ENCODE data around the gene PTPN13. TPM values are rescaled to one million over a fixed set of nuclear protein-coding genes. Genes with fewer than 3 reads are reported as not detected.

PTPN13 gene
- total RNA-seq, 1 experiment from 2014 or later = 20.1 TPM

GRCh38 chr4:86818841-86819240 lies 224.7 kb downstream of the PTPN13 start:
- DNase-seq (ENCODE audit: low read depth) = no peak

DNA sequence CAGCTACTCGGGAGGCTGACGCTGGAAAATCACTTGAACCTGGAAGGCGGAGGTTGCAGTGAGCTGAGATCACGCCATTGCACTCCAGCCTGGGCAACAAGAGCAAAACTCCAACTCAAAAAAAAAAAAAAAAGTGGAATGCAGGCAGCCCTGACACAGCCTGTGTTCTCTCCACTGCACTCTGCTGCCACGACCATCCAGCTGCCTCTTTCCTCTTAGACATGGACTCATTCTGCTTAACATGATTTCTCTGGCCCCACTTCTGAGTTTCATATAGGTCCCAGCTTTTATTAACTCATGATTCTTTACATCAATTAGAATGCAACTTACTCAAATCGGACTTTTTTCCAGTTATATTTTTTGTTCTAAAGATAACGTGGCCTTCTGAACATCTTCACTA lies 225.4 kb downstream of the PTPN13 start:
- no peak for DNase-seq (ENCODE audit: low read depth)

- no peak for DNase-seq (ENCODE audit: low read depth)
Measured at GRCh38 chr4:86821151-86821550, 227.0 kb downstream of the PTPN13 start.

DNA sequence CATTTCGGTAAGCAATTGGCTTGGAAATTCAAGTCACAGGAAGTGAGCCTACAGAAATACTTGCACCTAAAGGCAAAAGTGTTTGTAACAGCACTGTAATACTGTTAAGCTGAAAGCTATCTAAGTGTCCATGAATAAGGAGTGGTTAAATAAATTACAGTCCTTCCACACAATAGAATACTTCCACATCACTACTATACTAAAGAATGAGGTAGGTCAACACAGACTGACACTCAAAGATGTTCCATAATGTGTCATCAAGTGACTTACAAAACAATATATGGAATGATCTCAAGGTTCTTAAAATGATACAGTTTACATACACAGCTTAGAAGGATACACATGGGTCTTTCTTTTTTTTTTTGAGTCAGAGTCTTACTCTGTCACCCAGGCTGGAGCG lies 228.0 kb downstream of the PTPN13 start:
- DNase-seq (ENCODE audit: low read depth) = no peak

DNA sequence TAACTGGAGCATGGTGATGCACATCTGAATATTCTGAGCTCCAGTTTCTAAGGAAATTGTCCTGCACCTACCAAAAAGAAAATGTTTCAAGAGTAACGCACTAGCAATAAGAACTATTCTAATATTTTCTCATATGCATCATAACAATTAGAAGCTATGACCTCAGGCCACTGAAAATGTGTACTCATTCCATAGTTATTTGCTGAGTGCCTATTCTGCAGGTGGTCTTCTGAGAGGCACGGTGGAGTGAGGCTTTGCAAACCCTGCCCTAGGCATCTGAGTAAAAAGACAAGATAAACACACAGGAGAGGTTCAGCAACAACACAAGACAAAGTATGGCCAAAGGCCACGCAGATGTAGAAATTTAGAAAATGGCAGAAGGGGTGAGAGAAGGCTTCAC lies 231.4 kb downstream of the PTPN13 start:
- peak; percentile 10 for DNase-seq (ENCODE audit: low read depth)

GRCh38 chr4:86831262-86832130 lies 237.4 kb downstream of the PTPN13 start:
- DNase-seq (ENCODE audit: low read depth) = peak; percentile 88

GRCh38 chr4:86833615-86834014 lies 239.5 kb downstream of the PTPN13 start:
- DNase-seq (ENCODE audit: low read depth) = no peak

DNA sequence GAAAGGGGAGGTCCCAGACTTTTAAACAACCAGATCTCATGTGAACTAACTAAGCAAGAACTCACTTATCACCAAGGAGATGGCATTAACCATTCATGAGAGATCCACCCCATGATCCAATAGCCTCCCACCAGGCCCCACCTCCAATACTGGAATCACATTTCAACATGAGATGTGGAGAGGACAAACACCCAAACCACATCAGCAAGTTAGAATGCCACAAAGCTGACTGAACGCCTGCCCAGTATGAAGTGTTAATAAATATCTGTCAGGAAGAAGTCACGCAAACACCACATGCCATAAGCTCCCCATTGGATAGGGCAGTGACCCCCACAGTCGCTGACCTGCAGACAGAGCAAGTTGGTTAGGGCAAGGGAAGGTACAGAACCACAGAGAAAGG lies 240.8 kb downstream of the PTPN13 start:
- peak; percentile 72 for DNase-seq (ENCODE audit: low read depth)

DNA sequence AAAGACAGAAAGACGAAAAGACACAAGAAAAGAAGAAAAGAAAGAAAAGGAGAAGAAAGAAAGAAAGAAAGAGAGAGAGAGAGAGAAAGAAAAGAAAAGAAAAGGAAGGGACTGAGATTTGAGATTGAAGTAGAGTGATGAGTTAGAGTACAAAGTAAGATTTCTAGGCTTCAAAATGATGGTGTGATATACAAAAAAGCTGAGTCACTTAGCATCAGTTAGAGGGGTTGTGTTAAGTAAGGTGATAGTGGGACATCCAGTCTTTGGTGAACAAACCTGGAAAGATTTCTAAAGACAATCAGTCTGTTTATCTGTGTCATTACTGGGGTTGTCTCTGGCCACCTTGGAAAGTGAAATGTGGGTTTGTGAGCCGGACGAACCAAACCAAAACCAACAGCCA lies 241.6 kb downstream of the PTPN13 start:
- DNase-seq (ENCODE audit: low read depth) = no peak

DNA sequence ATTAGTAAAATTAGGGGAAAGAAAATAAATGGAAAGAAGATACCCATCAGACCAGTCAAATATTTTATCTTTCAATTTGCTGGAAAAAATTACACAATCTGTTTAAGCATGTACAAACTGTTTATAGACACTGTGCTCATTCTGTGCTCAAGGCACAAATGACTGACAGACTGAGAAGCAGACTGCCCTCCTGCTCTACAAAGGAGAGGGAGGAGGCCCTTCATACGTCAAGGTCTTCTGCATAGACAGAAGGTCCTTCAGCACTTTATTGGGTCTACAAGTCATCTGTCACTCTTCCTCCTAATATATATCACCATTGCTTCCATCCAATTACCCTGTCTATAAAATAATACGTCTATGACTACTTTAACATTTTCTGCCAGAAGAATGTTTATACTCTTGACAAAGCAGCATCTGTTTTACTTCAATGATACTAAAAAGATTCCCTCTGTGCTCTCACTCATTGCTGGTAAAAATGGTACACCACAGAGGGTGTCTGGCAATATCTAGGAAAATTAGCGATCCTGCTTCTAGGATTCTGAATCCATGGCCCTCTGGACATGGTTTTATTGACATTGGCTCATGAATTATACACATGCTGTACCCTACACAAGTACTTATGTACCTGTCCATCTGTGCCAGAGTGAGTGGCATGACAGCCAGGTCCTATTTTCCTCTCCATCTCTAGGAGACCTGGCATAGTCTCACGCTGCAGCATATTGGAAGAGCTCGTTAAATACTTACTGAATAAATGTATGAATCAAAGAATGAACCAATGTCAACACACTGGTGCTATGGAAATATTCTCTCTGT lies 243.8 kb downstream of the PTPN13 start:
- no peak for DNase-seq (ENCODE audit: low read depth)

GRCh38 chr4:86840858-86841257 lies 246.7 kb downstream of the PTPN13 start:
- DNase-seq (ENCODE audit: low read depth) = no peak

- no peak for DNase-seq (ENCODE audit: low read depth)
Measured at GRCh38 chr4:86841309-86841708, 247.2 kb downstream of the PTPN13 start.

- no peak for DNase-seq (ENCODE audit: low read depth)
Measured at GRCh38 chr4:86845593-86845992, 251.5 kb downstream of the PTPN13 start.

DNA sequence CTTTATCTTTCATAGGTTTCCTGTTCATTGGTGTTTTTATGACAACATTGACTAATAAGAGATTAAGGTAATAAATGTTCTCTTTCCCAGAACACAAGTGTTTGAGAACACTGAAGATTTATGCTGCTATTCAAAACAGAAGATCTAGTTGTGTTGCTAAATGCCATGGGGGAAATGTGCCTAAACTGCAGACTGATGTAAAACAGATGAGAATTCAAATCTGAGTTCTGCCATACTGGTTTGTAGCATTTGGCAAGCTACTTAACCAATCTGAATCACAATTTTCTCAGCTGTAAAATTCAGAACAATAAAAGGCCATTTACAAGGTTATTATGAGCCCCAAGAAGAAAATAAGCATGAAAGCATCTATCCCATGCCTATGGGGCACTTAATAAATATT lies 252.8 kb downstream of the PTPN13 start:
- DNase-seq (ENCODE audit: low read depth) = no peak

DNA sequence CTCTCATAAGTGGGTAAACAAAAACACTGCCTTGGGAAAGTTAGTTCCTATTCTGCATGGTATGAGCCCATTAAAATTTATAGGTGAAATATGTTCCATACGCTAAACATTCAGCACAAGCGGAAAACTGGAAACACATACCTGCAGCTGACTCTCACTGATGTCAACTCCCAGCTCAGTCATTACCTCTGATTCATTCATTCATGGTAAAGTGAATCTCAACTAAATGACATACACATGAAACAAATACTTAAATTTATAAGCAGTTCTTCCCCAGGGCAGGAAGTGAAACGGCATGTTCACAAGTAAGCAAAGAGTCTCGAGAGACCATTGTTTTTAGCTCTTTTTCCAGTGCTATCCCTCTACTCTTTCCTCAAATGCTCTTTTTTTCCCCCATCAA lies 253.5 kb downstream of the PTPN13 start:
- DNase-seq (ENCODE audit: low read depth) = no peak

GRCh38 chr4:86848136-86848535 lies 254.0 kb downstream of the PTPN13 start:
- peak; percentile 15 for DNase-seq (ENCODE audit: low read depth)

- DNase-seq (ENCODE audit: low read depth) = no peak
Measured at GRCh38 chr4:86848732-86849619, 254.9 kb downstream of the PTPN13 start, which contains the start of gene SLC10A6. Gene SLC10A6, minus strand, starts transcription at chr4:86849384. Its CDS starts 269 bp downstream, at chr4:86849115.

GRCh38 chr4:86853209-86853608 lies 259.1 kb downstream of the PTPN13 start:
- no peak for DNase-seq (ENCODE audit: low read depth)

GRCh38 chr4:86855572-86855971 lies 261.5 kb downstream of the PTPN13 start:
- DNase-seq (ENCODE audit: low read depth) = peak; percentile 22

DNA sequence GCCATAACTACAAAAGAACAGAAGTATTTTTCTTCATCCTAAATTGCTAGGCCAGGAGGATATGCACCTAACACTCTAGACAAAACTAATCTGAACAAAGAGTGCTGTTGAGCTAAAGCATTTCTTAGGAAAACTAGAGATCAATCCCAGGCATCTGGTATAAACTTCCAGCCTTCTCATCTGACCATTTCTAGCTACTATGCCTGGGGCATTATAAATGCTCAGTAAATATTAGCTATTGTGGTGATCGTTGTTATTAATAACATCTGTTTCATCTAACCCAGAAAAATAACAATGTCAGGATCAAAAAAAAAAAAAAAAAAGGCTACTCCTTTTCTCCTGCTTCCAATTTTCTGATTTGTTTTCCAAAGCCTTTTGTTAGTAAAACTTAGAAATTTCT lies 262.8 kb downstream of the PTPN13 start:
- DNase-seq (ENCODE audit: low read depth) = no peak

DNA sequence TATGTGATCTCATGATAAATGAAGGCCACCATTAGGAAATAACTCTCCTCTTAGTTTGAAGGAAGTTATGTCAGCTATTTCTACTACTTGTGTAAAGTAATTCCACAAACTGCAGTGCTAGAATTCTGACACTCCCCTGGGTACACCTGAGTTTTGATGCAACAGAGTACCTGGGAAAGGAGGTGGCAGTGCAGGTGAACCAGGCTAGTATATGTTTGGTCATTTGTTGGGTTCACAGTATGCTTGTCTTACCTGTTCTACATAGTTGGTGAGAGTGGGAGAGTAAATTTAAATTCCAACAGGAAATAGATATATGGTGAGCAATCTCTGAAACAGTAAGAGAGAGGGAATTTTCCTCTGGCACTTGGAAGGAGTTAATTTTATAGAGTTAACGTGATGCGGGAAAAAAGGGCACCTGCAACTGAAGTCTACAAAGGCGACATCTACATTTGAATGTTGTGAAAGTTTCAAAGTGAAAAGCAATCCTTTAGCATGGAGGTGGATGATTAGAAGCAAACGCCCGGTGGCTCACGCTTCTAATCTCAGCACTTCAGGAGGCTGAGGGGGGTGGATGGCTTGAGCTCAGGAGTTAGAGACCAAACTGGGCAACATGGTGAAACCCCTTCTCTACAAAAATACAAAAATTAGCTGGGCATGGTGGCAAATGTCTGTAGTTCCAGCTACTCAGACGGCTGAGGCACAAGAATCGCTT lies 263.4 kb downstream of the PTPN13 start:
- DNase-seq (ENCODE audit: low read depth) = no peak
